ENCODE data around the gene TFPI2.

DNA sequence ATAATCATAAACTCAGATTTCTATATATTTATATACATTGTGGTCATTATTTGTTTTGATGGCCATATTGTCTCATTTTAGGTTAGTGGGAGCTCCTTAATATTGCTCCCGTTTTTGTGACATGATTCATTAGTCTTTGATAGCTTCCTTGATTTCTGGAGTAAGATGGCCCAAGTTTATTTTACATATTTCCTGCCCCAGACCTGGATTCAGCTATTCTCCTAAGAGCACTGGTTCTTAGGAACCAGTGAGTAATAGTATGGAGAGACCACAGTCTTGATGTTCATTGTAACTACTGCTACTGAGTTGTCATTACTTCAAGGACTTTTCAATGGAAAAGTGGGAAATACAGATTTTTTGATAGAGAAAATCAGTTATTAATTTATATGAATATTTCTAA, 6.0 kb downstream of the TFPI2 start:
- TF ChIP-seq, protein P1, sequence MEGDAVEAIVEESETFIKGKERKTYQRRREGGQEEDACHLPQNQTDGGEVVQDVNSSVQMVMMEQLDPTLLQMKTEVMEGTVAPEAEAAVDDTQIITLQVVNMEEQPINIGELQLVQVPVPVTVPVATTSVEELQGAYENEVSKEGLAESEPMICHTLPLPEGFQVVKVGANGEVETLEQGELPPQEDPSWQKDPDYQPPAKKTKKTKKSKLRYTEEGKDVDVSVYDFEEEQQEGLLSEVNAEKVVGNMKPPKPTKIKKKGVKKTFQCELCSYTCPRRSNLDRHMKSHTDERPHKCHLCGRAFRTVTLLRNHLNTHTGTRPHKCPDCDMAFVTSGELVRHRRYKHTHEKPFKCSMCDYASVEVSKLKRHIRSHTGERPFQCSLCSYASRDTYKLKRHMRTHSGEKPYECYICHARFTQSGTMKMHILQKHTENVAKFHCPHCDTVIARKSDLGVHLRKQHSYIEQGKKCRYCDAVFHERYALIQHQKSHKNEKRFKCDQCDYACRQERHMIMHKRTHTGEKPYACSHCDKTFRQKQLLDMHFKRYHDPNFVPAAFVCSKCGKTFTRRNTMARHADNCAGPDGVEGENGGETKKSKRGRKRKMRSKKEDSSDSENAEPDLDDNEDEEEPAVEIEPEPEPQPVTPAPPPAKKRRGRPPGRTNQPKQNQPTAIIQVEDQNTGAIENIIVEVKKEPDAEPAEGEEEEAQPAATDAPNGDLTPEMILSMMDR (conservative IDR thresholded peaks at IDR 0.05; ENCODE audit: low read depth, low read length) = no peak
- TF ChIP-seq EZH2 (IDR thresholded peaks at IDR 0.05; ENCODE audit: low read length, unreplicated experiment) = no peak
- TF ChIP-seq EZH2phosphoT487 (IDR thresholded peaks at IDR 0.05; ENCODE audit: borderline replicate concordance, low read length) = no peak

Data from PC-3 (cell line).